Peyer's patch (tissue), 4 donors: ENCODE measurements around the gene BCL2L12.

ENCODE experiments used
- POLR2A ChIP-seq, 2 donors: fragments of 450-650 bp; IDR thresholded peaks; one replicate each; pipeline ENCODE4 v1.5.1; 2017; ENCODE audit warnings: antibody characterized with exemption in 2 of 2, mild to moderate bottlenecking in 2 of 2, moderate library complexity in 2 of 2
- TF ChIP-seq, protein P1 (sequence below), 6 experiments: fragments of 450-650 bp in 4 of 6; fragments of 200-600 bp in 2 of 6; sonication (generic) in 1 of 6; IDR thresholded peaks; one replicate each; pipeline ENCODE4 v1.5.1; 2017 to 2019; ENCODE audit warnings: antibody characterized with exemption in 6 of 6, mild to moderate bottlenecking in 3 of 6, moderate library complexity in 1 of 6

DNA sequence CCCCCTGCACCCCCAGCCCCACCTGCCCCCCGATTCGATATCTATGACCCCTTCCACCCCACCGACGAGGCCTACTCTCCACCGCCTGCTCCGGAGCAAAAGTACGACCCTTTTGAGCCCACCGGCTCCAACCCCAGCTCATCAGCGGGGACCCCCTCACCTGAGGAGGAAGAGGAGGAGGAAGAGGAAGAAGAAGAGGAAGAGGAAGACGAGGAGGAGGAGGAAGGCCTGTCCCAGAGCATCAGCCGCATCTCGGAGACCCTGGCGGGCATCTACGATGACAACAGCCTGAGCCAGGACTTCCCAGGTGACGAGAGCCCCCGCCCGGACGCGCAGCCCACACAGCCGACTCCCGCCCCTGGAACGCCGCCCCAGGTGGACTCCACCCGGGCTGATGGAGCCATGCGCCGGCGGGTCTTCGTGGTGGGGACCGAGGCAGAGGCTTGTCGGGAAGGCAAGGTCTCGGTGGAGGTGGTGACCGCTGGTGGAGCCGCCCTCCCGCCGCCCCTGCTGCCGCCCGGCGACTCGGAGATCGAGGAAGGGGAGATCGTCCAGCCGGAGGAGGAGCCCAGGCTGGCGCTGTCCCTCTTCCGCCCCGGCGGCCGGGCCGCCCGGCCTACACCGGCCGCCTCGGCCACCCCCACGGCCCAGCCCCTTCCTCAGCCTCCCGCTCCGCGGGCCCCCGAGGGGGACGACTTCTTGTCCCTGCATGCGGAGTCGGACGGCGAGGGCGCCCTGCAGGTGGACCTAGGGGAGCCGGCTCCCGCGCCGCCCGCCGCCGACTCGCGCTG lies 14.5 kb upstream of the BCL2L12 start:
- TF ChIP-seq POLR2A (IDR thresholded peaks at IDR 0.05), result no peak
- TF ChIP-seq, protein P1, sequence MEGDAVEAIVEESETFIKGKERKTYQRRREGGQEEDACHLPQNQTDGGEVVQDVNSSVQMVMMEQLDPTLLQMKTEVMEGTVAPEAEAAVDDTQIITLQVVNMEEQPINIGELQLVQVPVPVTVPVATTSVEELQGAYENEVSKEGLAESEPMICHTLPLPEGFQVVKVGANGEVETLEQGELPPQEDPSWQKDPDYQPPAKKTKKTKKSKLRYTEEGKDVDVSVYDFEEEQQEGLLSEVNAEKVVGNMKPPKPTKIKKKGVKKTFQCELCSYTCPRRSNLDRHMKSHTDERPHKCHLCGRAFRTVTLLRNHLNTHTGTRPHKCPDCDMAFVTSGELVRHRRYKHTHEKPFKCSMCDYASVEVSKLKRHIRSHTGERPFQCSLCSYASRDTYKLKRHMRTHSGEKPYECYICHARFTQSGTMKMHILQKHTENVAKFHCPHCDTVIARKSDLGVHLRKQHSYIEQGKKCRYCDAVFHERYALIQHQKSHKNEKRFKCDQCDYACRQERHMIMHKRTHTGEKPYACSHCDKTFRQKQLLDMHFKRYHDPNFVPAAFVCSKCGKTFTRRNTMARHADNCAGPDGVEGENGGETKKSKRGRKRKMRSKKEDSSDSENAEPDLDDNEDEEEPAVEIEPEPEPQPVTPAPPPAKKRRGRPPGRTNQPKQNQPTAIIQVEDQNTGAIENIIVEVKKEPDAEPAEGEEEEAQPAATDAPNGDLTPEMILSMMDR (IDR thresholded peaks at IDR 0.05), result no peak
